Stimulated activated CD8-positive, alpha-beta memory T cell treated with anti-CD3 and anti-CD28 coated beads, Interleukin-4, amount 100 ng/mL, for 24 hours (primary cell): ENCODE data around the gene TPM3.
A peak's percentile ranks its signal among the peaks of the same experiment; 100 is the strongest.

ENCODE experiments used
- DNase-seq: peaks from one replicate; pipeline ENCODE4 v3.0.0-alpha.2; 2020; ENCODE audit warnings: low read depth

TPM3 gene

DNA sequence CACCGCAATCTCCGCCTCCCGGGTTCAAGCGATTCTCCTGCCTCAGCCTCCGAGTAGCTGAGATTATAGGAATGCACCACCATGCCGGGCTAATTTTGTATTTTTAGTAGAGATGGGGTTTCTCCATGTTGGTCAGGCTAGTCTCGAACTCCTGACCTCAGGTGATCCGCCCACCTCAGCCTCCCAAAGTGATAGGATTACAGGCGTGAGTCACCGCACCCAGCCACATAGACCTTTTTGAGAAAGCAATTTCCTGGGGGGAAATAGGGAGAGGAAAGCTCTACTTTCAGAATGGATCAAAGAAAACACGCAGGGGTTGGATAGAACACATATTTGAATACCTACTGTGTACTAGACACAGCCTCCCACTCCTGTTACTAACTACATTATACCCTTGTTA is 13.9 kb upstream of the TPM3 start:
- peak; percentile 7 for DNase-seq

DNA sequence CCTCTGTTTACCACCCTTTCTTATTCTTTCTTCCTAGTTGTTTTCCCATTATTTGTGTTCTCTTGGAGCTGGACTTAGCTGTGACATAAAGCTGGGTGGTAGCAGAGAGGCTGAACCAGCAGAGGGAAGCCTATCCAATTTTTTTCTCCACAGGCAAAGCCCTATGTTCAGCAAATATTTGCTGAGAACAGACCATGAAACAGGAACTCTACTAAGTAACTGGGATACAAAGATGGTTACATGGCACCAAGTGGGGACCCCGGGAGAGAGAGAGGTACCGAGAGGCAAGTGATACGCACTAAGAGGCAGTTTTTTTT is 7.6 kb upstream of the TPM3 start:
- no peak for DNase-seq

DNA sequence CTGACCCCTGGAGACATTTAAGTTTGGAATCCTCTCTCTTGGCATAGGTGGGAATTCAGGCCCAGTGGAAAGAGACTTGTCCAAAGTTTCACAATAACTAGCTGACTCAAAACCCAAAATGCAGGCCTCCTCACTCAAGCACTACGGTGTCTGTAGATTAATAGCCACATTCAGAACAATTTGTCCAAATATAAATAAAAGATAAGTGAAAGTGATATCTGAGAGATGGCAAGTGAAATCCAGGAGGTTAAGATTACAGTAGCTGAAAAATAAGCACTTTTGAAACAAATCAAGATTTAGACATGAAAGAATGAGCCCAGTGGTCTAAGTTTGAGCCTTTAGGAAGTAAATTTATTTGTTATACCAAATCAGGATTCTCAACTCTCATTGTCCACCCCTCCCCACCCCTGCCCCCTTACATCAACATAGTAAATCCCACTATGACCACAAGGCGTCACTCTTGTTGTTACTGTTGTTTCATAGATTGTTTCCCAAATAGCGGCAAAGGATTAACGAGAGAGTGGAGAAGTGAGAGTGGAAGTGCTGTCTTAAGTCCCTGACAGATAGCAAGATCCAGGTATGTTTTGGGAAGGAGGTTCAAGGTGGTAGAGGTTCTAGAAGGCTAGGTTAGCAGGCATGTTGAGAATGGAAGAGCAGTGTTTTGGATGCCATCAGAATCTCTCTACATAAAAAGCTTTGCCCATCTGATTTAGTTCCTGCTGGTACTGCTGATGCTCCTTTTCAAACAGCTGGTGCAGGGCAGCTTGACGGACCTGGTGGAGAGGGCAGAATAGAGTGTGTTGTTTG is 7.1 kb upstream of the TPM3 start:
- DNase-seq = no peak

DNA sequence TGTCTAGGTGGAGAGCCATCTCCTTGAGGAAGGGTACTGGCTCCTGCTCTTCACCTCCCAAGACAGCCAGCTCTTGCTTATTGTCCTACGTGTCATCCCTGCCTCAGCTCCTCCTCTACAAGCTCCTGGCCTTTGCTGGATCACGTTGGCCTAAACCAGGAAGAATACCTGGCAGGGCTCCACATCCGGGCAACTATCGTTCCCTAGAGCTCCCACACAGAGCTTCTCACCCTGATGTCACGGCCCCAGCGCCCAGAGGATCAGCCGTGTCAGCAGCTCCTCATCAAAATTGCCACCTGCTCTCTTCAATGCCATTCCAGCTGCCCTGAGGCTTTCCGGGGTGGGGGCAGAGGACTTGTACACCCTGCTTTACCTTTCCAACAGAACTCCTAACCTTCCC is 1.9 kb upstream of the TPM3 start:
- no peak for DNase-seq

DNA sequence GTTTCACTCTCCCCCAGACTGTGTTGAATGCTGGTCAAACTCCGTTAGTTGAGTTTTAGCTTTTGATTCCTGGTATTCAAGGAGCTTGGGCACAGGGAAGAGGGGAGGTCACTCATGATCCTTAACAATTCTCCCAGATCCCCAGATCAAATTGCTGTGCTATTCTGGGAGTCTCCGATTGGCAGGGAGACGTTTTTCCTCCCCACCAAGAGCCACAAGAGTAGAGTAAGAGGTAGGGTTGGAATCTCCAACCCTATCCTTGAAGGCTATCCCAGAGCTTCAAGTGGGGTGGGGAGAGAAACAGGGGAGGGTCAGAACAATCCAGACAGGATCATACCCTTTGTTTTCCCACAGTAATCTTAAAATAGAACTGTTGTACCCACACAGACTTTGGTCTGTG is 576 bp upstream of the TPM3 start:
- no peak for DNase-seq

DNA sequence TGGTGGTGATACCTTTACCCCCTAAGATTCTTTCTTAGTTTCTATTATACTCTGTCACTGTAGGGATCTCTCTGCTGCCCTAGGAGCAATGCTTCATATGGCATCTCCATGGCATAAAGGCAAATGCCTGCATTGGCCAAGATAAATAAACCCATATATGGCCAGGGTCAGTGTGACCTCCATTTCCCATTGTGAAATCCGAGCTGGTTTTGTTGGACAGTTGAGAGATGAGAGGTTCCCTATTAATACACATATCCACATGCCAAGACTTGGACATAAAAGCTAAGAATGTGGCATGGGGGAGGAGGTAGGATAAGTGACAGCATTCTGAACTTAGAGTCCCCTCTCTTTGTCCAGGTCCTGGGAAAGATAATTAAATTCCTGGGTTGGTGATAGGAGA is 1.4 kb downstream of the TPM3 start:
- no peak for DNase-seq

DNA sequence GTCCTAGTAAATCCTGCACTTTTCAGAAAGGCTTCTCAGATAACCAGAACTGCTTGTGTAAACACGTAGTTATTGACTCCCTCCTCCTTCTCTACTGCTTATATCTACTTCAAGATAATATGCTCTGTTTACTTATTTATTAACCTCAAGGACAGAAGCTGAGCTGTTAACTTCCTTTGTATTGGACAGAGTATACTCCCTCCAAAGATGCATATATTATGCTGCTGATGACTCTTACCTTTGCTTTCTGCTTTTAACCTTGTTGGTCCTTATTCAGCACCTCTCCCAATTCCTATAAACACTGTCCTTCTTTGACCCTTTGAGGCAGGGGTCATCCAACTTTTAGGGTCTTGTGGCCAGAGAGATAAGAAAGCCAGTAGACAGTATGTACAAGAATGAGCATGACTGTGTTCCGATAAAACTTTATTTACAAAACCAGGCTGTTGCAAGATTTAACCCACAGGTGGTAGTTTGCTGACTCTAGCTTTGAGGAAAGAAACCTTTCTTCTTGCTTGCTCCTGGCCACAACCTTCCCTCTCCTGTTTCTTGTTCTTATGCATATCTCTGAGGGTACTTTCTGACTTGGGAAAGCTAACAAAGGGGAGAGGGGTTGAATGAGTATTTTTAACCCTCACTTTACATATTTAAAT is 4.9 kb downstream of the TPM3 start:
- DNase-seq = no peak

DNA sequence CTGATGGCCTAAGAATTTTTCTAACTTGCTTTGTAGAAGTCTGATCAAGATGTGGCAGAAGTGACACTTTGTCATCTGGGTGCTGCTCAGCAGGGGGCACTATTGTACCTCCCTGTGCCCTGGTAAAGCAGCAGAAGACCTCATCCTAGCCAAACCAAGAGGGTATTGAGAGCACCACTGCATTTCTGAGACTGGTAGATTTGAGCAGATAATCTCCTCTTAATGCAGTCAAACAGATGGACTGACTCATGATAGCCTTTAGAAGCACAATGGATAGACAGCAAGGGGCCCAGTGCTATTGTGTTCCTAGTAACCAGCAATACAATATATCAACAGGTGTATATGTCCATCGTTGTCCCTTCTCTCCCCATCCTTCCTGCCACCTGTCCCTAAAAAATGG is 5.7 kb downstream of the TPM3 start:
- peak; percentile 55 for DNase-seq

DNA sequence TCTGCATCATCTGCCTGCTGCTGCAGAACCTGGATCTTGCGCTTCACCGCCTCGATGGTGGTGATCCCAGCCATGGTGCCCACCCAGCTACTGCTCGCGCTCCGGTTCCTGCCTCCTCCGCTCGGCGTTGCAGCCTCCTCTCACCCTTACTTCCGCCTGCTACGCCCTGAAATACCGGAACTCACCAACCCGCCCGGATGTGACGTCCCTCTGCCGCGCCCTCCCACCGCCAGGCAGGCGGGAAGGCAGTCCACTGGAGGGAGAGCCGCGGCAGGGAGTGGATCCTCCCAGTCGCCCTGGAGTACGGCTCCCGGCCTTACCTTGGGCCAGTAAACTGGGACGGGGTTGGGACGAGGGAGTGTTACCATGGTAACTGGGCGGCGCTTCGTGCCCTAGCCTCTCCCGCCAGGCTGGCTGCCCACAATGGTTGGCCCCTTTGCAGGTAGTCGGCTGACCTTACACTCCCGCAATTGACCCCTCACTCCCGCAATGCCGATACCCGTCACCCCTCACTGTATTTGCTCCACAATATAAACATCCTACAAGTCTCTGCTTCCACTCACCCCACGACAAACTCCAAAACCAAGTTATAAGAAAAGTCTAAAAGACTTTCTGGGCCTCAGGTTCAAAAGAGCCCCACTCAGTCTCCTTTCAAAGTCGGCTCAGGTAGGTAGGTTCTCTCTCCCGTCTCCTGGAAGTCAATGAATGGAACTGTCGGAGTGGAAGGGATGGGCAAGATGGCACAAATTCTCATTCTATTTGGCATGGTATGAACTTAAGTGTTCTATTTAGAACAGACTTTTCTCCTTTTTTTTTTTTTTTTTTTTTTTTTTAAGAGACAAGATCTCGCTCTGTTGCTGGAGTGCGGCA is 8.6 kb downstream of the TPM3 start:
- DNase-seq = peak; percentile 94

DNA sequence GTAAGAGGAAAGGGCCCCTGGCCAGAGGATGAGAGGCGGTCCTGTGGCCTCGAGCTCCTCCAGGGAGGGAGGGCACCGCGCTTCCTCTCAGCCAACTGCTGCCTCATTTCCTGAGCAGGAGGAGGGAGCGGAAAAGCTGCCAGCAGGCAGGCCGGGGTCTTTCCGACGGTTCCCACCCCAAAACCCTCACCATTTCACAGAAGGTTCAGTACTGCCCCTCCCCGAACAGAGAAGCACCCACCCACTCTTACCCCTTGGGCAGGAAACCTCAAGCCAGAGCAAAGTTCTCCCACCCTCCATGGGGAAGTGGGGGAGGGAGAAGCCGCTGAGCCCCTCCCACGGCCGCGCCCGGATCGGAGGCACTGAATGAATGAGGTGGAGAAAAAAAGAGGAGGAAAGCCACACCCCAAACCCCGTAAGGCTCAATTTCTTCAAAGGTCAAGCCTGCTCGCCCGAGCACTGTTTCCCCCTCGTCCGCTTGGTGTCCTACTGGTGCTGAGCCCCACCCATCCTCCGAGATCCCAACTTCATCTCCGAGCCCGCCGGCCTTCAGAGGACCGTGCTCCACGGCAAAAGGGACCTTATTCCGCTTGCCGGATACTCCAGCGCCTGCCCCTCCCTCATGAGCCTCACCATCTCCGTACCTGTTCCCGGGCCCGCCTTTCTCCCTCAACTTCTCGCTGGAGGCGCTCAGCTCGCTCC is 9.4 kb downstream of the TPM3 start:
- peak; percentile 77 for DNase-seq

DNA sequence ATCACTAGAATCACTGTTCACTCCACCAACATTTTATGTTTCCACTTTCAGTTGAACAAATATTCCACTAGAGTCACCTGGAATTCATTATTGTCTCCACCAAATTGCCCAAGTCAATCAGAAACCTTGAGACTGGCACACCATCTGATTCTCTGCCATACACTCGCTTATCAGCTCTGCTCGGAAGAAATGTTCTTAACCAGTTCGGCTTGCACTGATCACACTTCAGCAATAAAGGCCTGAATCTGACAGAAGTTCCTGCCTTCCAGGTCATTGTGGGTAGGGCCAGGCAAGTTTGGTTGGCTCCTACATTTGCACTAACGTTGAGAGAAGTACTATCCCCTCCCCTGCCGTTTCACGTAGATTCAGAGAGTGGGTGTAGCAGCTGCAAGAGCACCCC is 10.0 kb downstream of the TPM3 start:
- DNase-seq = no peak

DNA sequence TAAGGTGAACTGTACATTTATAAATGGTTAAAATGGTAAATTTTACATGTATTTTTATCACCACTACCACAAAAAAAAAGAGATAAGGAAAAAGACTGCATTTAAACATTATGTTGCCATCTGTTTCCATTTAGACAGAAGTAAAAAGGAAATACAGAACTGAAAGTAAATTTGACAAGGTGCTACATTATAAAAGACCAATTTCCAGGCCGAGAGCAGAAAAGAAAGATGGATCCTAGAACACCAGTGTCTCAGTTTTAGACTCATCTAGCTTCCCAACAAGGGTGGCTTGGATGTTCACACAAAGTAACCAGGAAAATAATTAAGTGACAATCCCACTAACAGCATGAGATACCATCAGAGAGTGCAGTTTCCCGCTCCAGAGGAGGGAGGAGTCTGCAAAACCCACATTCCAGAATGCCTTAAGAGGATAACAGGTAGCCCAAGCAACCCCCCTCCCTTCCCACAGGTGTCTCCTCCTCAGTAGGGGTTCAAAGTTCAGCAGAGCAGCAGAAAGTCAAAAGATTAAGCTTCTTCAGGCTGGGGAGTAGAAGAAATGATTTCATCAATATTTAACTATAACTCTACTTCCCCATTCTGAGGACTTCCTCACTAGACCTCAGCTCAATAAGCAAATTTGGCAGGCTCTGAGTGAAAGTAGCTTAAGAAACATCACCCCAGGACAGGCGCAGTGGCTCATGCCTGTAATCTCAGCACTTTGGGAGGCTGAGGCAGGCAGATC is 11.8 kb downstream of the TPM3 start:
- DNase-seq = no peak

DNA sequence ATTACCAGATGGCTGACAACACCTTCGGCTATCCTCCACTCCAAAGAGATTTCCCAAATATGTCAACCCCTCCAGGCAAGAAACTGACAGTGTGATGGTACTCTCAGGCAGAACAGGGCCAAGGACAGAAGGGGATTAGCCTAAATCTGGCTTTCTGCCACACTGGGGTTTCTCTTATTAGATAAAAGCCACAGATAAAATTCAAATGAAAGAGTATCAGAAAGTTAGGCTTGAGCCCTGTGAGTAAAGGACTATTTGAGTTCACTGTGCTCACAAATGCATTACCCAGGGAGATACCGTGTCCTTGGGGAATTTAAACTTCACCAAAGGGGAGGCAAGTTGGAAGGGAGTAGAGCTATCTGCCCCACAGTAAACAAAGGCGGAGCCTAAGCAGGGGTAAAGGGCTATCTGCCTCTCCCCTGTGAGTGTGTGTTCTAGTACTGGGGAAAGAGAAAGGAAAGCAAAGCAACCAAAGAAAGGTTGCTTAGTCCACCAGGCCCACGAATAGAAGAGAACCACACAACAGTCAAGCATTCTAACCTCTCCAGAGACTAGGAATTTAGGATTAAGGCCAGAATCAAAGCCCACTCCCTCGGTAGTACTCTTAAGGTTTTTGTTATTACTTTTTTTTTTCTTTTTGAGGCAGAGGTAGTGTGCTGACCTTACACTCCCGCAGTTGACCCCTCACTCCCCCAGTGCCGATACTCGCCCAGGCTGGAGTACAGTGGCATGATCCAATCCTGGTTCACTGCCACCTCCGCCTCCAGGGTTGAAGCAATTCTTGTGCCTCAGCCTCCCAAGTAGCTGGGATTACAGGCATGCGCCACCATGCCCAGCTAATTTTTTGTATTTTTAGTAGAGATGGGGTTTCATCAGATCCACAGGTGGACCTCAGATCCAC is 12.7 kb downstream of the TPM3 start:
- no peak for DNase-seq

DNA sequence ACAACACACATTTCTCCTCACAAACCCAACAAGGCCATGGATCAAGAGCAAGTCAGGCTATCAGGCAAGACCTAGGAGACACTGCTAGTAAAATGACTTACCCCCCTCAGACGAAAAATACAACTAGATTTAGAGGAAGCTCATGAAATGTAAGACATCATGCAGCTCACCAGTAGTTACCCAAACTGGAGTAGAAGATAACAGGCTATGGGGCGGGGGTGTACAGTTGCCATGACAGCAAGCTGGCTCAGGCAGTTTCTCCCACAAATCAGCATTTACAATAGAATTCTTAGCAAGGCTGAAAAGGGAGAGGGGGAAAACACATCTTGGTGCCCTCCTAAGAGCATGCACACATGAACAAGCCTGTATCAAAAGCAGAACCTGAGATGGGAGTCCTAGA is 13.9 kb downstream of the TPM3 start:
- DNase-seq = no peak

DNA sequence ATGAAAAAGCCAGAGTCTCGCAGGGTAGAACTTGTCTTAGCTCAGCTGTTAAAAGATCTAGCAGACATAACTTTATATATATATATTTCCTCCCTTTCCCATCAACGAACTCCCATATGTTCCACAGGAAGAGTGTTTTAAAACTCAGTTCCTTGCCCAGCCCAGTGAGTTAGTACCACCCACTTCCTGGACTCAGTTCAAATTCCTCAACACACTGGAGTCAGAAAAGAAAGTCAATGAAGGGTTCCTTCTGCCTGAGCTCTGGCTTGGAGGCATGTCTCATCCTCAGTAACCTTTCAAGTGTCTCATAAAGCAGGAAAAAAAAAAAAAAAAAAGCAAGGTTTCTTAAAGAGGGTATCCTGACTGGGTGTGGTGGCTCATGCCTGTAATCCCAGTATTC is 15.6 kb downstream of the TPM3 start:
- no peak for DNase-seq

DNA sequence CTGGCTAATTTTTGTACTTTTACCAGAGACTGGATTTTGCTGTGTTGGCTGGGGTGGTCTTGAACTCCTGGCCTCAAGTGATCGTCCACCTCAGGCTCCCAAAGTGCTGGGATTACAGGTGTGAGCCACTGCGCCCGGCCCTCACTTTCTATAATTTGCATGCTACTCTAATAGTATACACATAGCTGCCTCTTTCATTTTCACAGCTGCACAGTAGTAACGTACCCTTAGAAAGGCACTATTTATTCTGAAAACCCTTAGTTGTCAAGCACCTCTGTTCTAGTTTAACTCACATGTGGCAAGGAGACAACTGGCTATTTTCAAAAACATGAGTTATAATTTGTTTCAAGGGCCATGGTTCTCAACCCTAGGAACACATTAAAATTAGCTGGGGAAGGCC is 17.2 kb downstream of the TPM3 start:
- DNase-seq = no peak

DNA sequence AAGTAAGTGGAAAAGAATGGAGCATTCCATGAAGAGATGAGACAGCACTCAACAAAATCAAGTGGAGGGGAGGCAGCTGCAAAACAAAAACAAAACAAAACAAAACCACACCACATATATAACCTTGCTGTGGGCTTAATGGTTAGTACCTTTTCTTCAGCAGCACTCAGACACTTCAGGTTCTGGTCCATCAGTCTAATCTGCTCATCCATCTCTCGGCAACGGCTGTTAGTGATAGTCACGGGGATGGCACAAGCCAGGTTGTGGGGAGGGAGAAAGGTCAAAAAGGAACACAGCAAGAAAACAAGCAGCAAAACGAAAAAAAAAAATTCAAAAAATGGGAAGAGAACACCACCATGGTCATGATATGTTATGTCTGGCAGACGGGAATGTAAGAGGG is 20.0 kb downstream of the TPM3 start:
- no peak for DNase-seq

DNA sequence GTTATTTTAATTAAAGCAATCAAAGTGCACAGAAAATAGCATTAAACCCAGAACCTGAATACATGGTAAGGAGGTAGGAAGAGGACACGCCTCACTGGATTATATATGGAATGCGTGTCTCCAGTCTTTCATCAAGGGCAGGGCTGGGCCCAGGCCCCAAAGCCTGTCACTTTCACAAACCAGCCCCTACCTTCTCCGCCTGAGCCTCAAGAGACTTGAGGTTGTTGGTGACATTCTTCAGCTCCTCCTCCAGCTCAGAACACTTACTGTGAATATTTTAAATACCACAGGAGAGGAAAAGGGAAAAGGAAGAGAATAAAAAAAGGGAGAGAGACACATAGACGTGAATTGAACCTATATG is 20.7 kb downstream of the TPM3 start:
- DNase-seq = no peak

DNA sequence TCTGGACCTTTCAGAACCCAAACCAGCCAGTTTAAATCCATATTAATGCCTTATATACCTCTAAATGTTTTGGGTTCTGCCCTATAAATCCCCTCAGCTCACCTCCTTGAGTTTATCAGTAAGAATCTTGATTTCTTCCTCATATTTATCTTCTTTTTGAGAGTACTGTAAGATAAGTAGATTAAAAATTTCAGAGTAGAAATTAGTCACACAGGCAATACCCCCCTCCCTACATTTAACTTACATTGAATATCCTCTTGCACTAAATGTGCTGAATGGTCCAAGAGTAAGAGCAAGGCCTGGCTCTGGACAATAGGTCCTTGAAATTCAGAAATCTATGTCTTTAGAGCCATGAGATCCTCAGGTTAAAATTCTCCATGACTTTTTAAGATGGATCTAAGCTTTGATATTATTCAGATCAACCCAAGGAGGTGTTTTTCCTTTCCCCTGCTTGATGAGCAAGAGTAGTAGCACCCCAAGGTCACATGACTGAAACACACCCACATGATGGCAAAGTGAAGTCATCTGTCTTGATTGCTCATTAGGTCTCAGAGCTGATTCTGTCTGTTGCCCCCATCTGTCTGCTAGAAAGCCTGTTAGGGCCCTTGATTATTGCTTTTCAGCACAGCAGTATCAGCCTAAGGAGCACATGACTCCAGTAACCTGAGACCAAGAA is 21.2 kb downstream of the TPM3 start:
- DNase-seq = peak; percentile 37

DNA sequence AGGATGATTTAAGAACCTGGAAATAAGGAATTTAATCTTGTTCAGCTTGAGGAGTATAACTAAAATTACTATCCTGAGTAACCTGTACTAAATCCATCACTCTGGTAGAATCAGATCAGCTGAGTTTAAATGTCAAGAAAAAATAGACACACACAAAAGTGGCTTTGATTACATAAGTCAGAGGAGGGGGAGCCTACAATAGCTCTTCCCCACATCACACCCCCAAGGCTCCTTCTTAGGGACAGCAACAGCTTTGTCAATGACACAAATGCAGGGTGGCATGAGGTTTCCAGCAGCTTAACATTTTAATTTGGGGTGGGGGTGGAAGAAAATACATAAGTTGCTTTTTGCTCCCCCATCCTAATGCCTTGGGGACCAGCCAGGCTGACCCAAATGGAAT is 24.4 kb downstream of the TPM3 start:
- no peak for DNase-seq
